Measurements from ENCODE around the gene RASGEF1C.

- TF ChIP-seq POLR2AphosphoS5 (IDR thresholded peaks at IDR 0.05; ENCODE audit: low read depth, low read length) (no peak), TAF1 (IDR thresholded peaks at IDR 0.05; ENCODE audit: borderline replicate concordance, insufficient read depth, low read length) (no peak), FOXP2 (optimal IDR thresholded peaks at IDR 0.05; ENCODE audit: borderline replicate concordance, extremely low read depth, extremely low read length, insufficient read depth) (no peak), REST (IDR thresholded peaks at IDR 0.05; ENCODE audit: insufficient read depth in 1 of 2, low read depth in 2 of 2, low read length in 2 of 2) (no peak)
Observed at GRCh38 chr5:180238631-180239030, 29.6 kb upstream of the RASGEF1C start.

Data from PFSK-1 (cell line).